Left ventricle myocardium inferior (tissue), 1 donor: ENCODE results near the gene FRK. TPM values are rescaled to one million over a fixed set of nuclear protein-coding genes. Genes with fewer than 3 reads are reported as not detected.
"Not testable (repeated sequence)": the region's sequence is repeated elsewhere in the genome, so short reads cannot be mapped to it uniquely, and the experiment has no call there.

Experiments
- DNase-seq: peaks from one replicate; pipeline ENCODE4 v3.0.0-alpha.2; 2020
- H3K27ac ChIP-seq: fragments of 200-600 bp; replicated peaks from 2 replicates; pipeline ENCODE4 v1.8.0; 2021
- H3K27me3 ChIP-seq: fragments of 200-600 bp; 2 replicates; pipeline ENCODE4 v1.8.0; 2021; ENCODE audit warnings: low read depth
- H3K36me3 ChIP-seq: fragments of 200-600 bp; 2 replicates; pipeline ENCODE4 v1.8.0; 2021
- H3K4me1 ChIP-seq: fragments of 200-600 bp; 2 replicates; pipeline ENCODE4 v1.8.0; 2021
- H3K4me3 ChIP-seq: fragments of 200-600 bp; 2 replicates; pipeline ENCODE4 v1.8.0; 2021; ENCODE audit warnings: mild to moderate bottlenecking, moderate library complexity
- H3K9me3 ChIP-seq: fragments of 200-600 bp; replicated peaks from 2 replicates; pipeline ENCODE4 v1.8.0; 2021
- CTCF ChIP-seq: fragments of 200-600 bp; IDR thresholded peaks from 2 replicates; pipeline ENCODE4 v1.8.0; 2021; ENCODE audit warnings: antibody characterized with exemption, mild to moderate bottlenecking, borderline replicate concordance
- intact Hi-C: fragments of 100-400 bp; cut with micrococcal nuclease; formaldehyde crosslinking; loops from one replicate; pipeline ENCODE4 v1.11.0; 2022
- total RNA-seq: library from RNA; stranded (reverse); fragmentation: NEBNext Ultra II Directional; extraction: Animal tissue kit (Norgen Biotek cat#: 25700); gene quantifications from one replicate; pipeline ENCODE4 v1.2.1, GENCODE V29; 2021
- donor health status: DM: no; HTN: yes; CAD: no; lungs with severe emphysema.

Gene FRK
- total RNA-seq, 1 donor from 2014 or later: 11.2 TPM

- no peaks in the 10 kb centered on the region for H3K4me1 ChIP-seq
- DNase-seq: no peak
- intact Hi-C loops: no loop called here
- H3K9me3 ChIP-seq: peaks cover 19% of the 10 kb centered on the region
- H3K27me3 ChIP-seq: no peaks in the 10 kb centered on the region
- H3K4me3 ChIP-seq: no peak overlapping the region
- H3K36me3 ChIP-seq: peaks cover 34% of the 10 kb centered on the region
- no peak for TF ChIP-seq CTCF
- no peak overlapping the region for H3K27ac ChIP-seq
Observed at GRCh38 chr6:115945812-115946211, 114.9 kb downstream of the FRK start.

GRCh38 chr6:115945306-115945705 lies 115.4 kb downstream of the FRK start:
- Histone ChIP-seq H3K4me3 (no peak overlapping the region), H3K4me1 (no peaks in the 10 kb centered on the region), H3K9me3 (peaks cover 20% of the 10 kb centered on the region), H3K27ac (no peak overlapping the region), H3K36me3 (peaks cover 34% of the 10 kb centered on the region), H3K27me3 (no peaks in the 10 kb centered on the region)
- intact Hi-C loops: no loop called here
- no peak for TF ChIP-seq CTCF
- DNase-seq: no peak

- Histone ChIP-seq H3K36me3 (peaks cover 34% of the 10 kb centered on the region), H3K9me3 (peaks cover 20% of the 10 kb centered on the region)
- H3K4me1 ChIP-seq, H3K4me3 ChIP-seq, DNase-seq, intact Hi-C loops, H3K27ac ChIP-seq, H3K27me3 ChIP-seq: not testable (repeated sequence)
Observed at GRCh38 chr6:115944829-115945228, 115.9 kb downstream of the FRK start.

- H3K27ac ChIP-seq, intact Hi-C loops, H3K4me3 ChIP-seq, H3K27me3 ChIP-seq, H3K4me1 ChIP-seq, DNase-seq: not testable (repeated sequence)
- H3K9me3 ChIP-seq: peaks cover 20% of the 10 kb centered on the region
- H3K36me3 ChIP-seq: peaks cover 14% of the 10 kb centered on the region
Observed at GRCh38 chr6:115937502-115937901, 123.2 kb downstream of the FRK start.

- no peak for TF ChIP-seq CTCF
- Histone ChIP-seq H3K36me3 (no peaks in the 10 kb centered on the region), H3K9me3 (peaks cover 8% of the 10 kb centered on the region), H3K27ac (no peak overlapping the region), H3K27me3 (no peaks in the 10 kb centered on the region), H3K4me1 (peaks cover 7% of the 10 kb centered on the region), H3K4me3 (no peak overlapping the region)
- no peak for DNase-seq
- intact Hi-C loops: no loop called here
Observed at GRCh38 chr6:115935361-115935760, 125.3 kb downstream of the FRK start.

- Histone ChIP-seq H3K9me3 (peaks cover 3% of the 10 kb centered on the region), H3K4me1 (peaks cover 7% of the 10 kb centered on the region), H3K36me3 (no peaks in the 10 kb centered on the region), H3K27me3 (no peaks in the 10 kb centered on the region), H3K4me3 (no peak overlapping the region), H3K27ac (no peak overlapping the region)
- no peak for DNase-seq
- intact Hi-C loops: no loop called here
- TF ChIP-seq CTCF: no peak
Observed at GRCh38 chr6:115934829-115935228, 125.9 kb downstream of the FRK start.

- Histone ChIP-seq H3K36me3 (no peaks in the 10 kb centered on the region), H3K27me3 (no peaks in the 10 kb centered on the region), H3K9me3 (no peaks in the 10 kb centered on the region), H3K4me1 (peaks cover 7% of the 10 kb centered on the region), H3K27ac (no peak overlapping the region), H3K4me3 (no peak overlapping the region)
- intact Hi-C loops: no loop called here
- no peak for TF ChIP-seq CTCF
- DNase-seq: no peak
Observed at GRCh38 chr6:115934145-115934544, 126.5 kb downstream of the FRK start.
